ENCODE results near the gene PRMT2.

The PRMT2 gene

DNA sequence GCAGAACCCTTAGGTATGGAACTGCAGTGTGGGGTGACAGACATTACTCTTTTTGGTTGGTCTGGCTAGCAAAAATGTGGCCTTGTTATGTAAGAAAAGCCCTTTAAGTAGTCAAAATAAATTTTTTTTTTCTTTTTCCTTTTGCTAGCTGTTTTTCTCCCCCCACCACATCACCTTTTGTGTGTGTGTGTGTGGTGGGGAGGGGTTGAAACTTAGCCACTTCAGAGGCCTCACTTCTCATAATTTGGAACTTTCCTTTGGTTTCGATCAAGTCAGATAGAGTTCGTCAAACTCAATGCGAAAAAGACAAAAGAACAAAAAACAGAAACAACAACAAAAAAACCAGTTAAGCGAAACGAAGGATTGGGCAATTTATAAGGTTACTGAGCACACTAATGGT, 1.9 kb upstream of the PRMT2 start:
- H3K4me1 Mint-ChIP-seq, result peaks cover 33% of the 10 kb centered on the region
- no peak overlapping the region for H3K27ac Mint-ChIP-seq
- peaks cover 6% of the 10 kb centered on the region for H3K27me3 Mint-ChIP-seq (ENCODE audit: low read depth, poor library complexity)
- peaks cover 4% of the 10 kb centered on the region for H3K9me3 Mint-ChIP-seq
- H3K4me3 Mint-ChIP-seq, result peak overlapping the region; percentile 6
- TF ChIP-seq, protein P1, sequence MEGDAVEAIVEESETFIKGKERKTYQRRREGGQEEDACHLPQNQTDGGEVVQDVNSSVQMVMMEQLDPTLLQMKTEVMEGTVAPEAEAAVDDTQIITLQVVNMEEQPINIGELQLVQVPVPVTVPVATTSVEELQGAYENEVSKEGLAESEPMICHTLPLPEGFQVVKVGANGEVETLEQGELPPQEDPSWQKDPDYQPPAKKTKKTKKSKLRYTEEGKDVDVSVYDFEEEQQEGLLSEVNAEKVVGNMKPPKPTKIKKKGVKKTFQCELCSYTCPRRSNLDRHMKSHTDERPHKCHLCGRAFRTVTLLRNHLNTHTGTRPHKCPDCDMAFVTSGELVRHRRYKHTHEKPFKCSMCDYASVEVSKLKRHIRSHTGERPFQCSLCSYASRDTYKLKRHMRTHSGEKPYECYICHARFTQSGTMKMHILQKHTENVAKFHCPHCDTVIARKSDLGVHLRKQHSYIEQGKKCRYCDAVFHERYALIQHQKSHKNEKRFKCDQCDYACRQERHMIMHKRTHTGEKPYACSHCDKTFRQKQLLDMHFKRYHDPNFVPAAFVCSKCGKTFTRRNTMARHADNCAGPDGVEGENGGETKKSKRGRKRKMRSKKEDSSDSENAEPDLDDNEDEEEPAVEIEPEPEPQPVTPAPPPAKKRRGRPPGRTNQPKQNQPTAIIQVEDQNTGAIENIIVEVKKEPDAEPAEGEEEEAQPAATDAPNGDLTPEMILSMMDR (IDR thresholded peaks at IDR 0.05), result no peak
- H3K36me3 Mint-ChIP-seq (ENCODE audit: low read depth), result no peaks in the 10 kb centered on the region
- DNase-seq, result no peak

DNA sequence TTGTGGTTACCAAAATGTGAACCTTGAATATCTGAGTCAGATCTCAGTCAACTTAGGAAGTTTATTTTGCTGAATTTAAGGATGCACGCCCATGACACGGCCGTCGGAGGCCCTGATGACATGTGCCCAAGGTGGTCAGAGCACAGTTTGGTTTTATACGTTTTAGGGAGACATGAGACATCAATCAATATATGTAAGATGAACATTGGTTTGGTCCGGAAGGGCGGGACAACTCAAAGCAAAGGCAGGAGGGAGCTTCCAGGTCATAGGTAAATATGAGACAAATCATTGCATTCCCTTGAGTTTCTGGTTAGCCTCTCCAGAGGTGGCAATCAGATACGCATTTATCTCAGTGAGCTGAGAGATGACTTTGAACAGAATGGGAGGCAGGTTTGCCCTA, 1.0 kb upstream of the PRMT2 start:
- TF ChIP-seq, protein P1 (IDR thresholded peaks at IDR 0.05), result no peak
- no peak for DNase-seq
- H3K9me3 Mint-ChIP-seq, result peaks cover 4% of the 10 kb centered on the region
- peak overlapping the region; percentile 97 for H3K27ac Mint-ChIP-seq
- peaks cover 8% of the 10 kb centered on the region for H3K36me3 Mint-ChIP-seq (ENCODE audit: low read depth)
- peaks cover 6% of the 10 kb centered on the region for H3K27me3 Mint-ChIP-seq (ENCODE audit: low read depth, poor library complexity)
- H3K4me1 Mint-ChIP-seq, result peaks cover 40% of the 10 kb centered on the region
- H3K4me3 Mint-ChIP-seq, result peak overlapping the region; percentile 92

DNA sequence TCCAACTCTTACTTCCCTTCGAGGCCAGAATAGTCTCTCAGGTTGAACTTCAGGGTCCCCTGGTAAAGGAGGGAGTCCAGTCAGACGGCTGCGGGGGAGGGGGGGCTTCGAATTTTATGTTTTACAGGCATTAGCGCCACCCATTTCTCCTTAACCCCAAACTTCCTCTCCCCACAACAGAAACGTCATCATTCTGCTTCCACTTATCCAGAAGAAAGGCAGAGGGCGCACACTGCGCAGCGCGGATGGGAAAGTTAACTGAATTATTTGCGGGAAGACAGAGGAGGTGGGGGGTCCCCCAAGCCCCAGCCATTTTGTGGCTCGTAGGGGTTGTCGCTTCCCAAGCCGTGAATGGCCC, 529 bp upstream of the PRMT2 start:
- H3K36me3 Mint-ChIP-seq (ENCODE audit: low read depth), result peaks cover 13% of the 10 kb centered on the region
- DNase-seq, result no peak

DNA sequence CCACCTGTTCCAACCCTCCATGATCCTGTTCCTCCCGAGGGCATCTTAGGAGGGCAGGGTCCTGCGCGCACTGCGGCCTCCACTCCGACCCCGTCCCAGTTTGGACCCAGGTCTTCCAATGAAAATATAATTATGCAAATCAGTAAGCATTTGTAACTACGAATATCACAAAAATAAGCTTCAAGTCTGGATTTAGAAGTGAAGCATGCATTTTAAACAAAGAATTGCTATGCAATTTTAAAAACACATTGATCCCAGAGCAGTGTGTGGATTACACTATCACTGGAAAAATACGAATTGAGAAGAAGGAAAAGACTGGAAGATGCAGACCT, 673 bp downstream of the PRMT2 start:
- TF ChIP-seq, protein P1 (IDR thresholded peaks at IDR 0.05), result no peak

More for the DNA sequence above, 529 bp upstream of the PRMT2 start:
- peaks cover 6% of the 10 kb centered on the region for H3K27me3 Mint-ChIP-seq (ENCODE audit: low read depth, poor library complexity)
- TF ChIP-seq, protein P1 (IDR thresholded peaks at IDR 0.05), result no peak
- H3K27ac Mint-ChIP-seq, result peak overlapping the region; percentile 97
- H3K9me3 Mint-ChIP-seq, result peaks cover 4% of the 10 kb centered on the region
- peak overlapping the region; percentile 92 for H3K4me3 Mint-ChIP-seq
- H3K4me1 Mint-ChIP-seq, result peaks cover 45% of the 10 kb centered on the region

DNA sequence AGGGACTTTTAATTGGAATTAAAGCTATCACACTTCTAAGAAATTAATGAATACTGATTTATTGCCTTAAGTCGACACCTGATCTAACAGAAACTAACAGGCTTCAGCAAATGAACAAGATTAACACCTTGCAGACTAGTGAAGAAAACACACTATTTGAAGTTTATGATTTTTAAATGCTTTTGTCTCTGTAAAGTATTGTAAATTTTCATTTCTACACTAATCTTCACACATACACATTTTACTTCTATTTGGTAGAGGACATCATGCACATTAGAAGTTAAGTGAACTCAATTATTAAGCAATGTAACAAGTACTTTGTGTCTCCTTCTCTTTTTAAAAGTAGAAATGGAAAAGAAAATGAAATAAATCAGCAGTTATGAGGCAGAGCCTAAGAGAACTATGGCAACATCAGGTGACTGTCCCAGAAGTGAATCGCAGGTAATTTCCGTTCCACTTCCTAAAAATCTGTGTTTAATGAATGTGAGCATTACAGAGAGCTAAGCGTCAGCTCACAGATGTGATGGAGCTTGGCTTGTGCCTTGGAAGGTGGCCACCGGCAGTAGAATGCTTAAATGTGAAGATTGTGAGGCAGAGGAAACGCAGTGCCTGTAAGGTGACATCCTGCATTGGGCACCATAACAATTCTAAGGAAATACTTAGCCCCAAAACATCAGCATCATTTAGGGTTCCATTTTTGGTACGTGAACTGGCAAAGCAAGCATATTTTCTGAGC, 1.2 kb downstream of the PRMT2 start:
- Mint-ChIP-seq H3K4me3 (peak overlapping the region; percentile 92), H3K36me3 (ENCODE audit: low read depth) (peaks cover 31% of the 10 kb centered on the region), H3K9me3 (peaks cover 4% of the 10 kb centered on the region), H3K27ac (no peak overlapping the region), H3K4me1 (peaks cover 45% of the 10 kb centered on the region), H3K27me3 (ENCODE audit: low read depth, poor library complexity) (peaks cover 2% of the 10 kb centered on the region)
- TF ChIP-seq, protein P1 (IDR thresholded peaks at IDR 0.05), result no peak
- no peak for DNase-seq

More for the DNA sequence above, 673 bp downstream of the PRMT2 start:
- Mint-ChIP-seq H3K4me3 (peak overlapping the region; percentile 92), H3K27me3 (ENCODE audit: low read depth, poor library complexity) (peaks cover 2% of the 10 kb centered on the region), H3K36me3 (ENCODE audit: low read depth) (peaks cover 25% of the 10 kb centered on the region), H3K4me1 (peaks cover 45% of the 10 kb centered on the region), H3K27ac (peak overlapping the region; percentile 83), H3K9me3 (peaks cover 9% of the 10 kb centered on the region)
- DNase-seq, result no peak

All from nephron progenitor cell (in vitro differentiated cells).